Endothelial cell of umbilical vein (primary cell): ENCODE data around the gene CSNK2A3. TPM values are rescaled to one million over a fixed set of nuclear protein-coding genes. Genes with fewer than 3 reads are reported as not detected.

ENCODE experiments used
- BruUV-seq: library from RNA; stranded (reverse); fragments of 400-500 nt; replicated peaks from 2 replicates; lab custom pipeline; 2021; lab: Mats Ljungman, UMichigan
- CTCF ChIA-PET: fragments of 300-600, 350-600 bp; sonication (Branson Sonifier 250); formaldehyde crosslinking; loops from one replicate; lab custom pipeline; 2021; ENCODE audit warnings: antibody characterized with exemption, inconsistent platforms; lab: Charles Lee
- POLR2A ChIA-PET: fragments of 300-600, 350-600 bp; sonication (Branson Sonifier 250); formaldehyde crosslinking; loops from one replicate; lab custom pipeline; 2021; ENCODE audit warnings: antibody characterized with exemption, inconsistent platforms; lab: Charles Lee
- DNase-seq: peaks from one replicate; pipeline ENCODE4 v3.0.0-alpha.2; 2011; ENCODE audit warnings: low read depth, low spot score
- FAIRE-seq: peaks from 2 replicates; lab custom pipeline; 2011; peaks lifted over from hg19 to GRCh38; lab: Jason Lieb, UNC
- H2AFZ ChIP-seq: 2 replicates; pipeline ENCODE4 v1.6.0; 2012; ENCODE audit warnings: low read depth, low read length, control low read depth, inconsistent platforms
- H3K27ac ChIP-seq: 2 replicates; pipeline ENCODE4 v1.5.1; 2011; ENCODE audit warnings: low read depth, mild to moderate bottlenecking, control low read depth, low read length, moderate library complexity; ENCODE audit not compliant: insufficient read depth
- H3K27me3 ChIP-seq, 2 experiments: 2 replicates each; pipeline versions ENCODE4 v1.6.0 to v1.6.1; 2011; ENCODE audit warnings: low read length in 2 of 2, mixed read lengths in 1 of 2; ENCODE audit not compliant: control insufficient read depth in 2 of 2, insufficient read depth in 2 of 2
- H3K36me3 ChIP-seq, 2 experiments: 2 replicates in 1 of 2; 3 replicates in 1 of 2; pipeline ENCODE4 v1.5.1; 2011; ENCODE audit warnings: low read length in 2 of 2, mild to moderate bottlenecking in 1 of 2, moderate library complexity in 1 of 2; ENCODE audit not compliant: control insufficient read depth in 2 of 2, insufficient read depth in 2 of 2; ENCODE audit errors: extremely low read depth in 1 of 2
- H3K4me1 ChIP-seq: 3 replicates; pipeline ENCODE4 v1.5.1; 2011; ENCODE audit warnings: mild to moderate bottlenecking, low read length; ENCODE audit not compliant: control insufficient read depth, insufficient read depth; ENCODE audit errors: extremely low read depth
- H3K4me2 ChIP-seq: 2 replicates; pipeline ENCODE4 v1.6.1; 2011; ENCODE audit warnings: low read length, control low read depth, mixed read lengths; ENCODE audit not compliant: insufficient read depth
- H3K4me3 ChIP-seq, 3 experiments: fragments of 200-600 bp in 1 of 3; sonication (generic), shearing (Covaris generic) in 1 of 3; replicated peaks in 1 of 3; 2 replicates each; pipeline ENCODE4 v1.5.1; 2011 to 2016; ENCODE audit warnings: control low read depth in 3 of 3, low read length in 3 of 3, mild to moderate bottlenecking in 2 of 3, inconsistent platforms in 1 of 3, low read depth in 1 of 3, moderate library complexity in 1 of 3; ENCODE audit not compliant: insufficient read depth in 1 of 3
- H3K79me2 ChIP-seq: 2 replicates; pipeline ENCODE4 v1.6.0; 2012; ENCODE audit warnings: low read length, inconsistent platforms; ENCODE audit not compliant: control insufficient read depth, insufficient read depth
- H3K9ac ChIP-seq: replicated peaks from 2 replicates; pipeline ENCODE3; 2011; ENCODE audit warnings: low read length, control low read depth; ENCODE audit not compliant: insufficient read depth; ENCODE audit errors: extremely low read depth
- H3K9me1 ChIP-seq: replicated peaks from 3 replicates; pipeline ENCODE4 v1.6.0; 2011; ENCODE audit warnings: mild to moderate bottlenecking, low read length; ENCODE audit not compliant: control insufficient read depth, insufficient read depth; ENCODE audit errors: extremely low read depth
- H3K9me3 ChIP-seq: replicated peaks from 2 replicates; pipeline ENCODE4 v1.5.1; 2012; ENCODE audit warnings: low read length, inconsistent platforms; ENCODE audit not compliant: control insufficient read depth, insufficient read depth
- H4K20me1 ChIP-seq: replicated peaks from 2 replicates; pipeline ENCODE3; 2011; ENCODE audit warnings: mild to moderate bottlenecking, low read length; ENCODE audit not compliant: control insufficient read depth, insufficient read depth; ENCODE audit errors: extremely low read depth
- CTCF ChIP-seq, 2 donors: IDR thresholded peaks; 1 replicate in 1 of 2; 2 replicates in 1 of 2; pipeline ENCODE4 v1.5.1; 2011; ENCODE audit warnings: low read length in 2 of 2, mild to moderate bottlenecking in 2 of 2, moderate library complexity in 2 of 2, control low read depth in 1 of 2, inconsistent platforms in 1 of 2, low read depth in 1 of 2; ENCODE audit not compliant: insufficient read depth in 1 of 2; ENCODE audit errors: extremely low read depth in 1 of 2
- EZH2 ChIP-seq: IDR thresholded peaks from 2 replicates; pipeline ENCODE4 v1.6.1; 2012; ENCODE audit warnings: borderline replicate concordance, low read depth, mild to moderate bottlenecking, moderate library complexity, low read length, inconsistent platforms; ENCODE audit not compliant: severe bottlenecking
- FOS ChIP-seq: IDR thresholded peaks from 2 replicates; pipeline ENCODE4 v1.6.1; 2011; ENCODE audit warnings: mild to moderate bottlenecking, low read length, moderate library complexity, borderline replicate concordance; ENCODE audit not compliant: insufficient read depth
- GATA2 ChIP-seq: IDR thresholded peaks from 2 replicates; pipeline ENCODE4 v1.7.0; 2011; ENCODE audit warnings: low read depth, mild to moderate bottlenecking, moderate library complexity, mixed read lengths, low read length; ENCODE audit not compliant: insufficient read length, insufficient read depth
- JUN ChIP-seq: IDR thresholded peaks from 2 replicates; pipeline ENCODE4 v1.6.1; 2011; ENCODE audit warnings: borderline replicate concordance, low read depth; ENCODE audit not compliant: insufficient read length, insufficient read depth
- MAX ChIP-seq: IDR thresholded peaks from 2 replicates; pipeline ENCODE4 v1.6.1; 2011; ENCODE audit not compliant: insufficient read depth, insufficient read length
- MYC ChIP-seq: IDR thresholded peaks from one replicate; pipeline ENCODE4 v1.6.1; 2011; ENCODE audit warnings: mild to moderate bottlenecking, low read depth, low read length
- POLR2A ChIP-seq: IDR thresholded peaks from 2 replicates; pipeline ENCODE4 v1.6.1; 2012; ENCODE audit warnings: low read depth, mild to moderate bottlenecking, control low read depth, low read length
- POLR2AphosphoS5 ChIP-seq: IDR thresholded peaks from 2 replicates; pipeline ENCODE4 v1.6.1; 2012; ENCODE audit warnings: low read depth, mild to moderate bottlenecking, control low read depth, low read length, moderate library complexity; ENCODE audit not compliant: insufficient read depth
- dilution Hi-C: fragments of 300-500 bp; cut with MboI; formaldehyde crosslinking; loops from one replicate; pipeline ENCODE4 v1.15.0; 2019; ENCODE audit warnings: low sequenced_read_pairs; ENCODE audit not compliant: extremely low pct_ligation_motif_present
- intact Hi-C: fragments of 100-400 bp; cut with micrococcal nuclease; formaldehyde crosslinking; loops from one replicate; pipeline ENCODE4 v1.10.0; 2022
- polyA plus RNA-seq, 4 experiments: library from polyadenylated mRNA; depleted of rRNA in 3 of 4; stranded (reverse) in 3 of 4; unstranded in 1 of 4; fragments of >200 nt; gene quantifications; 2 replicates each; pipeline versions ENCODE4 v1.2.1 to v1.2.3, GENCODE V29; 2011 to 2012; ENCODE audit warnings: missing spikeins in 1 of 4
- total RNA-seq: library from RNA; stranded (reverse); gene quantifications from 2 replicates; pipeline ENCODE4 v1.2.3, GENCODE V29; 2021

CSNK2A3 gene
- total and polyA plus RNA-seq, 2 donors (not counting 3 experiments of a cell fraction or from before 2014, with no cell fraction given), result 0.41 TPM; not detected in 1

DNA sequence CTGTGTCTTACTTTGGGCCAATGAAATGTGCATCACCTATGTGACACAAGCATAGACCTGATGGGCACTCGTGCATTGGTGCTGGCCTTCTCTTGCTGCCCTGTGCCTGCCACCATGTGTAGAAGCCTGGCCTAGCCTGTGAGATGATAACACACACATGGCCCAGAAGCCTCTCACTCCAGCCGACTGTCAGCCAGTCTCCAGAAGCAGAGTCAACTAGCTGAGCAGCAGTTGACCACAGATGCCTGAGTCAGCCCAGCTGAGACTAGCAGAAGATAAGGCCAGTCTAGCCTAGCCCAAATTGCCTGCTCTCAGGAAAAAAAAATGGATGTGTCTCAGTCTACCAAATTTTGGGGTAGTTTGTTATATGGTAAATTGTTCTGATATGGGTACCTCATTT is 46.2 kb downstream of the CSNK2A3 start:
- H3K4me3 ChIP-seq, result no peak overlapping the region
- no peak for TF ChIP-seq MAX
- TF ChIP-seq JUN, result no peak
- TF ChIP-seq CTCF (IDR thresholded peaks at IDR 0.05; ENCODE audit: extremely low read depth in 1 of 2, insufficient read depth in 1 of 2, low read depth in 1 of 2, low read length in 2 of 2), result no peak
- no peaks in the 10 kb centered on the region for H3K79me2 ChIP-seq
- no peaks in the 10 kb centered on the region for H4K20me1 ChIP-seq
- H3K27ac ChIP-seq, result no peak overlapping the region
- no peaks in the 10 kb centered on the region for H3K36me3 ChIP-seq
- H3K27me3 ChIP-seq, result no peaks in the 10 kb centered on the region
- no peak for FAIRE-seq
- H2AFZ ChIP-seq, result no peak overlapping the region
- H3K9me3 ChIP-seq, result no peaks in the 10 kb centered on the region
- DNase-seq, result no peak
- ChIA-PET CTCF (no interaction called here), POLR2A (no interaction called here)
- no TSS peak for BruUV-seq
- no peaks in the 10 kb centered on the region for H3K4me1 ChIP-seq
- no peak overlapping the region for H3K9ac ChIP-seq
- no peaks in the 10 kb centered on the region for H3K9me1 ChIP-seq
- H3K4me2 ChIP-seq, result no peak overlapping the region
- intact Hi-C loops (no loop called here), dilution Hi-C loops (no loop called here)

DNA sequence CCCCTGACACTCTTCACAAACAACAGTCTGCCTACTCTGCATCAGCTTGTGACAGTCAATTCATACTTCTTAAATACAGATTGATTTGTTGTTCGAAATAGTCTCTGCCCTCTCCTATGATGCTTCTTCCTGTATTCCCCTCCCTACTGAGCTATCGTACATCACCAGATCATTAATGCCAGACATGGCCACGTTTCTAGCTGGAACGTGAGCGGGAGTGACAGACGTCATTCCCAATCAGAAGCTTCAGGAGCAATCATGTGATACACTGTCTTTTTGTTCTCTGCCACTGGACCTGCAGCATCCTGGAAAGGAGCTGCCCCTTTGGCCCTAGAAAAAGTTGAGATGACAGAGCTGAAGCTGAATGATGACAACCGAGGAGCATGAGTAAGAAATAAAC is 48.5 kb downstream of the CSNK2A3 start:
- dilution Hi-C loops (no loop called here), intact Hi-C loops (no loop called here)
- ChIA-PET POLR2A (no interaction called here), CTCF (no interaction called here)
- no peak overlapping the region for H3K9ac ChIP-seq
- no peaks in the 10 kb centered on the region for H3K9me1 ChIP-seq
- no peak overlapping the region for H3K4me3 ChIP-seq
- no peak overlapping the region for H3K27ac ChIP-seq
- FAIRE-seq (no peak), DNase-seq (no peak)
- H3K79me2 ChIP-seq, result no peaks in the 10 kb centered on the region
- H3K9me3 ChIP-seq, result no peaks in the 10 kb centered on the region
- no peak overlapping the region for H3K4me2 ChIP-seq
- no peaks in the 10 kb centered on the region for H3K27me3 ChIP-seq
- TF ChIP-seq EZH2 (no peak), MAX (no peak), JUN (no peak), GATA2 (no peak), FOS (no peak), POLR2AphosphoS5 (no peak), MYC (no peak), POLR2A (no peak)
- no peaks in the 10 kb centered on the region for H3K36me3 ChIP-seq
- no peaks in the 10 kb centered on the region for H3K4me1 ChIP-seq
- H2AFZ ChIP-seq, result no peak overlapping the region
- H4K20me1 ChIP-seq, result no peaks in the 10 kb centered on the region
- BruUV-seq, result no TSS peak
